Omental fat pad (tissue), 4 donors: Measurements from ENCODE around the gene SDS. TPM values are rescaled to one million over a fixed set of nuclear protein-coding genes. Genes with fewer than 3 reads are reported as not detected.

Source experiments
- ATAC-seq: fragments of 150-250 bp; one replicate; pipeline ENCODE4 v1.9.1; 2016; ENCODE audit warnings: mild to moderate bottlenecking, moderate library complexity; ENCODE audit not compliant: low FRiP score
- DNase-seq: peaks from one replicate; pipeline ENCODE4 v3.0.0-alpha.2; 2019; ENCODE audit warnings: low spot score
- total RNA-seq, 4 donors: library from RNA; depleted of rRNA; stranded (reverse); fragments of >200 nt; gene quantifications; one replicate each; pipeline ENCODE4 v1.1.0, GENCODE V29; 2016
- TF ChIP-seq, protein P1 (sequence below), 3 donors: fragments of 450-650 bp; IDR thresholded peaks; one replicate each; pipeline ENCODE4 v1.5.1; 2016 to 2017; ENCODE audit warnings: antibody characterized with exemption in 3 of 3, mild to moderate bottlenecking in 3 of 3, moderate library complexity in 2 of 3

The SDS gene
- total RNA-seq, 4 donors from 2014 or later, result 0.63 to 52.1 (median 3.3) TPM

DNA sequence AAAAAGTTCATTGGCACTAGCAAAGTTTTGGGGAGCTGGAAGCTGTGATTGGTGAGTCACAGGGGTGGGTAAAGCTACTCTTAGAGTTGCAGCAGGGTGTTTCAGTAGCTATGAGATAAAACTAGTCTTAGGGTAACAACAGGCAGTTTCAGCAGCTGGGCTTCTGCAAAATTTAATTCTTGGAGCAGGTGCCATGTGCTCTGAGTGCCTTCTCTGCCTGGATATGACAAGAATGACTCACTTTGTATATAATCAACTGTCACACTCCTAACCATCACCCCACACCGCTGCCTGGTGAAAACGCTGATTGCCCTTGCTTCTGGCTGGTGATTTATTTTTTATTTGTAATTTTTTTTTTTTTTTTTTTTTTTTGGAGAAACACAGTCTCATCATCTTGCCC is 55.8 kb downstream of the SDS start:
- DNase-seq (no peak), ATAC-seq (no peak)
- TF ChIP-seq, protein P1, sequence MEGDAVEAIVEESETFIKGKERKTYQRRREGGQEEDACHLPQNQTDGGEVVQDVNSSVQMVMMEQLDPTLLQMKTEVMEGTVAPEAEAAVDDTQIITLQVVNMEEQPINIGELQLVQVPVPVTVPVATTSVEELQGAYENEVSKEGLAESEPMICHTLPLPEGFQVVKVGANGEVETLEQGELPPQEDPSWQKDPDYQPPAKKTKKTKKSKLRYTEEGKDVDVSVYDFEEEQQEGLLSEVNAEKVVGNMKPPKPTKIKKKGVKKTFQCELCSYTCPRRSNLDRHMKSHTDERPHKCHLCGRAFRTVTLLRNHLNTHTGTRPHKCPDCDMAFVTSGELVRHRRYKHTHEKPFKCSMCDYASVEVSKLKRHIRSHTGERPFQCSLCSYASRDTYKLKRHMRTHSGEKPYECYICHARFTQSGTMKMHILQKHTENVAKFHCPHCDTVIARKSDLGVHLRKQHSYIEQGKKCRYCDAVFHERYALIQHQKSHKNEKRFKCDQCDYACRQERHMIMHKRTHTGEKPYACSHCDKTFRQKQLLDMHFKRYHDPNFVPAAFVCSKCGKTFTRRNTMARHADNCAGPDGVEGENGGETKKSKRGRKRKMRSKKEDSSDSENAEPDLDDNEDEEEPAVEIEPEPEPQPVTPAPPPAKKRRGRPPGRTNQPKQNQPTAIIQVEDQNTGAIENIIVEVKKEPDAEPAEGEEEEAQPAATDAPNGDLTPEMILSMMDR (IDR thresholded peaks at IDR 0.05), result no peak

GRCh38 chr12:113347107-113347506 is 56.6 kb downstream of the SDS start:
- no peak for ATAC-seq
- TF ChIP-seq, protein P1 (IDR thresholded peaks at IDR 0.05), result no peak

GRCh38 chr12:113346353-113346752 is 57.3 kb downstream of the SDS start:
- no peak for ATAC-seq
- DNase-seq, result no peak
- TF ChIP-seq, protein P1 (IDR thresholded peaks at IDR 0.05), result no peak

More at GRCh38 chr12:113347107-113347506, 56.6 kb downstream of the SDS start:
- no peak for DNase-seq

DNA sequence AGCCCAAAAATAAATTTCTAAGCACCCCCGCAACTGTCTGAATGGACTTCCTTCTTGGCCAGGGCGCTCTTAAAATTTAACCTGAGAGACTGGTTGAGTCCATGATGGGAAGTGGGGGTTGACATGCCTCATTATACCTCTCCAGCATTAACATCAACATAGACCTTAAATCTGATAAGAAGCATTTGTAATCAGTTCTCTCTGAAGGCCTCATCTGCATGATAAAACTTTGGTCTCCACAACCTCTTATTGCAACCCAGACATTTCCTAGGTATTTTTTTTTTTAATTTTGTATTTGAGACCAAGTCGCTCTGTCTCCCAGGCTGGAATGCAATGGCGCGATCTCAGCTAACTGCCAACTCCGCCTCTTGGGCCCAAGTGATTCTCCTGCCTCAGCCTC is 58.4 kb downstream of the SDS start:
- DNase-seq (no peak), ATAC-seq (no peak)
- TF ChIP-seq, protein P1 (IDR thresholded peaks at IDR 0.05), result no peak

Other genes with a start within 250 kb of the SDS start
- 10 to 100 TPM; 42.4 to 67.0 (median 51.8) TPM for gene DDX54, start 218.4 kb downstream of the SDS start, total RNA-seq
- 10 to 100 TPM in 3 of 4 donors, 1 to 10 TPM in 1; 7.9 to 14.3 (median 11.5) TPM for gene RITA1, start 218.2 kb downstream of the SDS start, total RNA-seq
- 10 to 100 TPM; 29.4 to 52.0 (median 33.5) TPM for gene TPCN1, start 182.4 kb downstream of the SDS start, total RNA-seq
- gene SLC8B1, start 68.8 kb downstream of the SDS start, total RNA-seq, result 10 to 100 TPM; 22.7 to 59.3 (median 41.3) TPM
- 10 to 100 TPM; 26.4 to 50.2 (median 36.2) TPM for gene PLBD2, start 45.3 kb downstream of the SDS start, total RNA-seq
- gene SDSL, start 18.5 kb upstream of the SDS start, total RNA-seq, result 1 to 10 TPM; 2.1 to 6.0 (median 4.1) TPM
- not detected for gene LHX5, start 68.0 kb upstream of the SDS start, total RNA-seq